A673 (cell line): ENCODE measurements around the gene C18orf32. TPM values are rescaled to one million over a fixed set of nuclear protein-coding genes. Genes with fewer than 3 reads are reported as not detected.
A peak's percentile ranks its signal among the peaks of the same experiment; 100 is the strongest.

Experiments used
- BruUV-seq: library from RNA; stranded (reverse); fragments of 400-500 nt; replicated peaks from 2 replicates; lab custom pipeline; 2021; lab: Mats Ljungman, UMichigan
- CTCF ChIA-PET: fragments of 300-600 bp; sonication (Branson Sonifier 250); formaldehyde crosslinking; loops from one replicate; lab custom pipeline; 2022; ENCODE audit warnings: antibody characterized with exemption; lab: Charles Lee
- POLR2A ChIA-PET: fragments of 300-600 bp; sonication (Branson Sonifier 250); formaldehyde crosslinking; loops from one replicate; lab custom pipeline; 2022; ENCODE audit warnings: antibody characterized with exemption; ENCODE audit not compliant: low non-redundant PET; lab: Charles Lee
- DNase-seq: peaks from one replicate; pipeline ENCODE4 v3.0.0-alpha.2; 2015; ENCODE audit warnings: low spot score
- H3K27ac ChIP-seq: fragments of 200-600 bp; sonication (generic); 2 replicates; pipeline ENCODE4 v1.5.1; 2016; ENCODE audit warnings: mixed run types, low read depth, mild to moderate bottlenecking, mixed read lengths, antibody characterized with exemption, low read length; ENCODE audit not compliant: poor library complexity, severe bottlenecking
- H3K27me3 ChIP-seq: fragments of 200-600 bp; sonication (generic); replicated peaks from 2 replicates; pipeline ENCODE4 v1.6.1; 2017; ENCODE audit warnings: mixed run types, low read depth, mild to moderate bottlenecking, mixed read lengths, antibody characterized with exemption, low read length; ENCODE audit not compliant: insufficient read depth, poor library complexity
- H3K36me3 ChIP-seq: fragments of 200-600 bp; sonication (generic); 2 replicates; pipeline ENCODE4 v1.6.1; 2016; ENCODE audit warnings: mixed run types, mild to moderate bottlenecking, mixed read lengths, antibody characterized with exemption, low read length; ENCODE audit not compliant: insufficient read depth, poor library complexity, severe bottlenecking
- H3K4me1 ChIP-seq: fragments of 200-600 bp; sonication (generic); 2 replicates; pipeline ENCODE4 v1.6.1; 2017; ENCODE audit warnings: mixed run types, mild to moderate bottlenecking, mixed read lengths, antibody characterized with exemption, low read length; ENCODE audit not compliant: insufficient read depth, poor library complexity, severe bottlenecking
- H3K4me3 ChIP-seq: fragments of 200-600 bp; sonication (generic); 2 replicates; pipeline ENCODE4 v1.5.1; 2016; ENCODE audit warnings: low read depth, mixed run types, mild to moderate bottlenecking, mixed read lengths, low read length; ENCODE audit not compliant: poor library complexity, severe bottlenecking
- H3K9me3 ChIP-seq: fragments of 200-600 bp; sonication (generic); 2 replicates; pipeline ENCODE4 v1.6.1; 2016; ENCODE audit warnings: mixed run types, low read depth, mild to moderate bottlenecking, mixed read lengths, antibody characterized with exemption, low read length; ENCODE audit not compliant: poor library complexity, severe bottlenecking
- CTCF ChIP-seq: fragments of 300-800, 200-600 bp; sonication (generic); conservative IDR thresholded peaks from 2 replicates; pipeline ENCODE4 v1.5.1; 2017; ENCODE audit warnings: low read depth, mild to moderate bottlenecking, antibody characterized with exemption, low read length, moderate library complexity, mixed read lengths
- EZH2 ChIP-seq: fragments of 200-600 bp; sonication (generic); IDR thresholded peaks from 2 replicates; pipeline ENCODE4 v1.6.1; 2017; ENCODE audit warnings: borderline replicate concordance, low read depth, mild to moderate bottlenecking, mixed read lengths, antibody characterized with exemption, low read length; ENCODE audit not compliant: poor library complexity, severe bottlenecking
- intact Hi-C: fragments of 100-400 bp; cut with micrococcal nuclease; formaldehyde crosslinking; loops from one replicate; pipeline ENCODE4 v1.10.0; 2022; ENCODE audit not compliant: unreplicated experiment
- total RNA-seq: library from RNA; stranded (reverse); gene quantifications from 2 replicates; pipeline ENCODE4 v1.2.3, GENCODE V29; 2021

The C18orf32 gene
- total RNA-seq, 1 experiment from 2014 or later = 43.8 TPM

DNA sequence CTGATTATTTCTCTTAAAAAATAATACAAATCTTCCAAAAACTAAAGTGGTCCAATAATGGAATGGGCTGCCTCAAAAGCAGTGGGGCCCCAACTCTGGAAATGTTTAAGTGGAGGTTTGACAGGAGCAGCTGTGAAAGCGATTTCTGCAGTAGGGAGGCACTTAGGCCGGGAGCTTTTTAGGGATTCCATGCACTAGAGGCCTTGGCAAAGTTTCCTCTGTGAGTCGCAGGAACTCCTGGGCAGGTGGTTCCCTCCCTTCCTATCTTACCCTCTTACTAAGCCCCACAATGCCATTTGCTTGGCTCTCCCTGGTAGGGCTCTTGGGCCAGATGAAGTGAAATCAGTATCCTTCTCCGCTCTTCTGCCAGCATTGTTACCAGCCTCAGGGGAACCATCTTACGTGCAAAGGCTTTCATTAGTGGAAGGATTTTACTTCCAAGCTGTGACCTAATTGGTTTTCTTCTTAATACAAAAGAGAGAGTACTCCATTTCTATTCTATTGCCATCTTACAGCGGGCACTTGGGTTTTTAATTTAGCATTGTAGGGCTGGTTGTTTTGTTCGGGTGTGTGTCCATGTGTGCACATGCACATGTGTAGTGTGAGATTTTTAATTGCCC lies 34.3 kb upstream of the C18orf32 start:
- intact Hi-C loops = loop anchor here (10.0 kb wide), 1 partner anchor 203 kb away; no protein-coding TSS in a partner anchor

DNA sequence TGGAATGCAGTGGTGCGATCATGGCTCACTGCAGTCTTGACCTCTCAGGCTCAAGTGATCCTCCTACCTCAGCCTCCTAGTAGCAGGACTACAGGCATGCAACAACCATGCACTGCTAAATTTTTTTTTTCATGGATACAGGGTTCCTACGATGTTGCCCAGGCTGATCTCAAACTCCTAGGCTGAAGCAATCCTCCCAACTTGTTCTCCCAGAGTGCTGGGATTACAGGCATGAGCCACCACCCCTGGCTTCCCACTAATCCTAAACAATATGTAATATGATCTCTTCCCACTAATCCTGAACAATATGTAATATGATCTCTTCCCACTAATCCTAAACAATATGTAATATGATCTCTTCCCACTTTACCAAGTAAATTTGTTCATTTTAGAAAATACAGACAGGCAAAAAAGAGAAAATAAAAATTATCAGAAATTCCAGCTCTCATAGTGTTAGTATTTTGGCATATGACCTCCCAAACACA lies 33.7 kb upstream of the C18orf32 start:
- CTCF ChIA-PET = no interaction called here
- POLR2A ChIA-PET = no interaction called here

More for the DNA sequence above, 34.3 kb upstream of the C18orf32 start:
- Histone ChIP-seq H3K4me1 (peaks cover 30% of the 10 kb centered on the region), H3K4me3 (no peak overlapping the region), H3K27me3 (no peaks in the 10 kb centered on the region), H3K36me3 (no peaks in the 10 kb centered on the region), H3K9me3 (no peaks in the 10 kb centered on the region), H3K27ac (peak overlapping the region; percentile 71)
- no peak for TF ChIP-seq CTCF
- no peak for TF ChIP-seq EZH2
- CTCF ChIA-PET = no interaction called here
- POLR2A ChIA-PET = no interaction called here
- BruUV-seq = no TSS peak
- peak; percentile 40 for DNase-seq

More for the DNA sequence above, 33.7 kb upstream of the C18orf32 start:
- Histone ChIP-seq H3K27me3 (no peaks in the 10 kb centered on the region), H3K9me3 (no peaks in the 10 kb centered on the region), H3K27ac (peak overlapping the region; percentile 71), H3K4me3 (no peak overlapping the region), H3K36me3 (no peaks in the 10 kb centered on the region), H3K4me1 (peaks cover 37% of the 10 kb centered on the region)
- TF ChIP-seq CTCF (no peak), EZH2 (no peak)
- intact Hi-C loops = loop anchor here (10.0 kb wide), 1 partner anchor 204 kb away; no protein-coding TSS in a partner anchor
- peak; percentile 69 for DNase-seq
- no TSS peak for BruUV-seq
